Stimulated activated CD8-positive, alpha-beta memory T cell treated with anti-CD3 and anti-CD28 coated beads, Interleukin-7, amount 100 ng/mL, for 24 hours (primary cell): ENCODE data around the gene TRMT5.

Experiments
- DNase-seq: peaks from one replicate; pipeline ENCODE4 v3.0.0-alpha.2; 2020; ENCODE audit warnings: low read depth

TRMT5 gene

DNA sequence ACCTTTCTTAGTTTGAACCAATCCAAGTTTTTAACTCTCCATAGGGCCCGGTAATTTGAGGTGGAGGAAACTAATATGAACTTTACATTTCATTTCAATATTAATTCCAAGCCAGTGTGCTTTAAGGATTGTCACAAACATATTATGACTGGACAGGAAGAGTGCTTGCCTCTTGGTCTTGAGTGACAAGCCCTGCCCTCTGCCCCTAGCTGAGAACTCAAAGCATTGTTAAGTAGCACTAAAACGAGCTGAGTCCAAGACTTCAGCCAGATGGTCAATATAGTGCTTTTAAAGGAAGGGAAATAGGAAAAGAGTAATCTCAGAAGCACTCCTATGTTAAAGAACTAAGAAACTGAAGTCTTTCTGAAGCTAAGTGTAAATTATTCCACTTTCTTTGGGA is 17.1 kb downstream of the TRMT5 start:
- DNase-seq: no peak

DNA sequence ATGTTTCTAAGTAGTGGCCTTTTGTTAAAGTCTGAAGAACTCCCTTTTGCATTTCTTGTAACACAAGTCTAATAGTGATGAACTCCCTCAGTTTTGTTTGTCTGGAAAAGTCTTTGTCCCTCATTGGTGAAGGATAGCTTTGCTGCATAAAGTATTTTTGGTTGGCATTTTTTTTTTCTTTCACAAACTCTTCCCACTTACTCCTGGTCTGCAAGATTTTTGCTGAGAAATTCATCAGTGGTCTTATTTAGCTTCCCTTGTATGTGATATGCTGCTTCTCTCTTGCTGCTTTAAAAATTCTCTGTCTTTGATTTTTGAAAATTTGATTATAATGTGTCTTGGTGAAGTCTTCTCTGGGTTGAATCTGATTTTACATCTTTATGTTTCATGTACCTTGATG is 22.7 kb downstream of the TRMT5 start:
- DNase-seq: no peak

DNA sequence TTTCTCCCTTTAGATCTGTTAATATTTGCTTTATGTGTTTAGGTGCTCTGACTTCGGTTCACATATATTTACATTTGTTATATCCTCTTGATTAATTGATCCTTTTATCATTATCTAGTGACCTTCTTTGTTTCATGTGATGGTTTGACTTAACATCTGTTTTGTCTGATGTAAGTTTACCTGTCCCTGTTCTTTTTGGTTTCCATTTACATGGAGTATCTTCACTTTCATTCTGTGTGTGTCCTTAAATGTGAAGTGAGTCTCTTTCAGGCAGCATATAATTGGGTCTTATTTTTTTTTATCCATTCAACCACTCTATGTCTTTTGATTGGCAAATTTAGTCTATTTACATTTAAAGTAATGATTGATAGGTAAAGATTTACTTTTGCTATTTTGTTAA is 24.2 kb downstream of the TRMT5 start:
- DNase-seq: no peak

DNA sequence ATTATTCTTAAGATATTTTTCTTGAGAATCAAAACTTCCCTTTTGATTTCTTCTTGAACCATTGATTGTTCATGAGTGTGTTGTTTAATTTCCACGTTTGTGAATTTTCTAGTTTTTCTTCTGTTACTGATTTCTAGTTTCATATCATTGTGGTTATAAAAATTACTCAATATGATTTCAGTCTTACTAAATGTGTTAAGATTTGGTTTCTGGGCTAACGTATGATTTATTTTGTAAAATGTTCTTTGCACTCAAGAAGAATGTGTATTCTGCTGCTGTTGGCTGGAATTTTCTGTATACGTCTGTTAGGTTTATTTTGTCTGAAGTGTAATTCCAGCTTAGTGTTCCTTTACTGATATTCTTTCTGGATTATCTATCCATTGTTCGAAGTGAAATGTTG is 24.7 kb downstream of the TRMT5 start:
- DNase-seq: no peak

DNA sequence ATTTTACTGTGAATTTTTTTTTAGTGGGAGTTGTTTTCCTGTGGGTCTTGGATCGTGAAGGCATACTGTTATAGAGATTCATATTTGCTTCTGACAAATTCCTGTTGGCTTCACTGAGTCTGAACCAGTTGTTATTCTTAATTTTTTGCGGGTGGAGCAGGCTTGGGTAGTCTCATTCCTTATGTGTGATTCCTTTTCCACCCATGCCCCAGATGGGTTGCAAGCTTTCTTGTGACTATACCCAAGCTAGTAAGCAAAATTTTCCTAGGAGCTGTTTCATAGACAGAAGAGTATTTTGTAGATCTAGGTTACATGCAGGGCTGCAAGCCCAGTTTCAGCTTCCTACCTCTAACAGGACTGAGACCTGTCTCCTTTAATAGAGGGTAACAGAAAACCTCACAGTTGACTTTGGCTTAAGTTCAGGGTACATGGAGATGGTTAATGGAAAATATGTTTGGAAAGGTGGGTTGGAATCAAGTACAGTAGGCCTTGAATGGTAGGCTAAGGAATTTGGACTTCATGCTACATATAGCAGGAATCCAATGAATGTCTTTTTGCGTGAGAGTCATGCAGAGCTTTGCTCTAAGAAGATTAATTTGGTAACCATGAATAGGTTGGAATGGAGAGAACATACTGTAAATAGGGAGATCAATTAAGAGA is 29.0 kb downstream of the TRMT5 start:
- DNase-seq: no peak

DNA sequence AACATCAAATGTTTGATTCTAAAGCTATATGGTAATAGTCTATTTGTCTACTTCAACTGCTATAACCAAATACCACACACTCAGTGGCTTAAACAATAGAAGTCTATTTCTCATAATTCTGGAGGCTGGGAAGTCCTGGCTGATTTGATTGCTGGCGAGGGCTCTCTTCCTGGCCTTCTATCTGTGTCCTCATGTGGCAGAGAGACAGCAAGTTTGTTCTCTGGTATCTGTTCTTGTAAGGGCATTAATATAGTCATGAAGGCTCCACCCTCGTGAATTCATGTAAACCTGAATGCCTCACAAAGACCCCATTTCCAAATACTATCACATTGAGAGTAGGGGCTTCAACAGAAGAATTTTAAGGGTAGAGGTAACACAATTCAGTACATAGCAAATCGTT is 34.1 kb downstream of the TRMT5 start:
- no peak for DNase-seq

DNA sequence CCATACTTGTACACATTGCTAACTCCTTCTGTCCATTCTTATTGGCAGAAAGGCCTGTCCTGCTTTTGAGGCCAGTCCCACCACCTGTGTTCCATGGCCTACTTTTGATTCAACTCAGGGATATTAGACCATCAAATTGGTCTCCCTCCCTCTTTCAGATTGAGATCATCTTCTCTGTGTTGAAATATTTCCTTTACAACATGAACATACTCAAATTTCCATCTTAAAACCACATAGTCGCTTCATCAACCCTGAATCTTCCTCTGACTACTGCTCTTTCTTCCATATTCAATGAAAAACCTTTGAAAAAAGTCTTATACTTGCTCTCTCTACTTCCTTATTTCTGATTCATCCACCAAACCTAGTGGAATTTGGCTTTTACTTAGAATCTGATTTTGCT is 34.9 kb downstream of the TRMT5 start:
- DNase-seq: no peak

DNA sequence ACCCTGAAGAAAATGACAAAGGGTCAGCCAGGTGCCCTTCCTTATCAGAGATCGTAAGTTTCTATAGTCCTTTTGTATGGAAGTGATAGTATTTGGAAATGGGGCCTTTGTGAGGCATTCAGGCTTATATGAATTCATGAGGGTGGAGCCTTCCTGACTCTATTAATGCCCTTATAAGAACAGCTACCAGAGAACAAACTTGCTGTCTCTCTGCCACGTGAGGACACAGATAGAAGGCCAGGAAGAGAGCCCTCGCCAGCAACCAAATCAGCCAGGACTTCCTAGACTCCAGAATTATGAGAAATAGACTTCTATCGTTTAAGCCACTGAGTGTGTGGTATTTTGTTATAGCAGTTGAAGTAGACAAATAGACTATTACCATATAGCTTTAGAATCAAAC is 36.7 kb downstream of the TRMT5 start:
- DNase-seq: no peak

DNA sequence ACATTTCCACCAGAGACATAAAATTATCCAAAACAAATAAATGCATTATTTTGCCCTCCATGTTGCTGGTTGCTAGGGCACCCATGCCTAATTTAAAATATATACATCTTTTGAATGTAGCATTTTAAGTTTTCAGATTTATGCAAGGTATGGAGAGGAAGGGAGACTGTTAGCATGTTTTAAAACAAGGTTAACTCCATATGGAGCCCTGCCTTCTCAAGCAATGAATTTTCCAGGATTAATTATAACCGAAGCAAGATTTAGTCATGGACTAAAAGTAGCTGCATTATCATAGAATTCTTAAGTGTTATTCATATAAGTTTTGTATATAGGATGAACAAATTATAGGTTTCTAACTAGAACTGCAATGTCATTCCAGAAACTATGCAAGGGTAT is 37.2 kb downstream of the TRMT5 start:
- no peak for DNase-seq

DNA sequence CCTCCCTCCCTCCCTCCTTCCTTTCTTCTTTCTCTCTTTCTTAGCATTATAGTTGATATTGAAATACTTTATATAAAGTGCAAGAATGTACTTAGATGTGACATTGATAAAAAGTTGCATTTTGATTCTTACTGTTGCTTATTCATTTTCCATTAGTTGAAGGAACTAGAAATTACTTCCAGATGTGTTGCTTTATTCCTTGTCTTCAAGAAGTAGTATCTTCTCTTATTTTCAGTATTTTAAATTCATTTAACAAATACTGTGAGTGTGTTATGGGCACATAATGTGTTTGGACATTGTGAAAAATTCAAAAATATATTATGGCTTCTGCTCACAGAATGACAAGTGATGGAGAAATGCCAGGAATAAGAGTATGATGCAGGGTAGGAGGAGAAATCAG is 45.6 kb downstream of the TRMT5 start:
- no peak for DNase-seq

DNA sequence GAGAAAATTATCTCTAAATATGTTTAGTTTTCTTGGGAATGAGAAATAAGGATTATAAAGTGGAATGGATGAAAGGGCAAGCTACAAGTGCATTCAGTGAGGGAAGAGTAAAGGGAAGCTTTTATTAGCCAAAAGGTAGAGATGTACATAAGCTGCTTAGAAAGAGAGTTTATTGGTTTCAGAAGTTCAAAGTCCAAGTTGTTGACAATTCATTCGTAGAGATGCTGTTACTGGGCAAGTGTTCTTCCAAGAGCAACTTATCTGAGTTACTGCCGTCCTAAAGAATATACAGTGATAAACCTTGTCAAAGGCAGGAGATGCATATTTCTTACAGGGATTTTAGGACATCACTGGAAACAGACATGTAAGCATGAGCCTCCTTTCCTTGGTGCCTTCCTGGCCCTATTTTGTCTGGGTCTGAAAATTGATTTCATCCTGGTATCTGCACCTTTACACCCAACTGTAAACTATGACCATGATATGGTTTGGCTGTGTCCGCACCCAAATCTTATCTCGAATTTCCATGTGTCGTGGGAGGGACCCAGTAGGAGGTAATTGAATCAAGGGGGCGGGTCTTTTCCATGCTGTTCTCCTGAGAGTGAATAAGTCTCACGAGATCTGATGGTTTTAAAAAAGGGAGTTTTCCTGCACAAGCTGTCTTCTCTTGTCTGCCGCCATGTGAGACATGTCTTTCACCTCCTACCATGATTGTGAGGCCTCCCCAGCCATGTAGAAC is 46.8 kb downstream of the TRMT5 start:
- DNase-seq: no peak

DNA sequence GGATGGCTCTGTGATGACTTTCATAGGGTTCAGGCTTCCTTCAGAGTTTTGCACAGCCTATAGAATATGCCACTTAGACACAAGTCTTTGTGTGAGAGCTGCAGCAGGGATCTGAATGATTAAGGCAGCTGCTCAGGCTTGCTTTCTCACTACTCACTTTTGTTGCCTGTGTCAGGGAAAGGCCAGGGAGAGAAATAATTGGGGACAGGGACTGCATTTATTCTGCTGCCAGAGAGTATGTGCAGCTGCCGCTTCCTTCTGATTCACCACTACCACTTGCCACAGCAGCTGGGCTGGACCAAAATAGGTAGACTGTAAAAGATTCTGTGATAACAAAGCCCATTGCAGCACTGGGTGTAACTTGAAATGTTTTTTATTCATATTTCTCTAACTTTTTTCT is 49.7 kb downstream of the TRMT5 start:
- DNase-seq: no peak

DNA sequence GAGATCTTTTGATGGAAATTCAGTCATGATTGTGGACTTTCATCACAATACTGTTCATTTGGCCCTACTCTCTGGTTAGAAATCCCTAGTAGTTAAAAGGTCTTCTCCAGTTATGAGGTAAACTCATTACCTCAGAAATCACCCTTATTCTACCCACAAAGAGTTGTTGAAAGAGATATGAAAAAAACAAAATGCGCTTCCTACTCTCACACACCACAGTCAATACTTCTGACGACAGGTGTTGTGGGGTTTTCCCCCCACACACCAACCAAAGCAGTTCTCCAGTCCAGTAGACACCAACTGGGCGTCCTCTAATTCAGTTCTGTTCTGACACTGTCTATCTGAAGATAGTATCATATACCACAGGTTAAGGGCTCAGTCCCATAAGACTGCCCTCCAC is 54.9 kb downstream of the TRMT5 start:
- no peak for DNase-seq

DNA sequence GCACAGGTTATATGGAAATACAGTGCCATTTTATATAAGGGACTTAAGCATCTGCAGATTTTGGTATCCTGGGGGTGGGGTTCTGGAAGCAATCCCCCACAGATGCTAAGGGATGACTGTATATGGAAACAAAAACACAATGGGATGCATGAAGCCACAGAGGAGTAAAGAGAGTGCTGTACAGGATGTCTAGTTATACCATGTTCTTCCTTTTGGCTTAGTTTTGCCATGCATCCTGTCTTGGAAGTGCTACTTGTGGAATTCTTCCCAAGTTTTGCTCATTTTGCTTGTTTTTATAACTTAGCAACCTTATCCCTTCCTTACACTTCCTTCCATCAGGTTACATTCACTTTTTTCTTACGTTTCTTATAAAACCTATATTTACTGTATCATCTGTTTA is 55.6 kb downstream of the TRMT5 start:
- DNase-seq: no peak

DNA sequence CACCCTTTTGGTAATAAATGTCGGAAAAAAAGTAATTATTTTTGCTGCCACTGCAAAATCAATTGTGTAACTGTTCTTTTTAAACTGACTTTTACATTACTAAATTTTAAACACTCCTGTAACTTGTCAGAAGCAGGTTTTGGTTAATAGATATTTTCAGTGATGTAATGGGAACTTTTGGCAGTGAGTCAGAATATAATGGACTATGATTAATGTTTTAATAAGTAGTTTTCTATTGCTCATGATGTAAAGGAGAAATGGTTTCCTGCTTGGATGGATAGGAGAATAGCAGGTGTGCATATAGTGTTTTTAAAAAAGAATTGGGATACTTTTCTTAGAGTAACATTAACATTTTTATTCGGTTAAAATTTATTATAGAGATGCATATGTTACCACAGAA is 58.8 kb downstream of the TRMT5 start:
- DNase-seq: no peak
